Measurements from ENCODE around the gene SAP30BP. TPM values are rescaled to one million over a fixed set of nuclear protein-coding genes. Genes with fewer than 3 reads are reported as not detected.

Gene SAP30BP
- total and polyA plus RNA-seq, 2 donors (not counting 1 experiment from before 2014, with no cell fraction given), result 143 to 148 TPM

- no peaks in the 10 kb centered on the region for H3K27me3 Mint-ChIP-seq
- no peaks in the 10 kb centered on the region for H3K9me3 ChIP-seq (ENCODE audit: control extremely low read depth in 1 of 3, control insufficient read depth in 2 of 3, insufficient read depth in 1 of 3, low read length in 2 of 3)
- POLR2A ChIA-PET, result no interaction called here
- peaks cover 0 to 60% of the 10 kb centered on the region in 2 experiments for H3K36me3 ChIP-seq (replicated peaks in 1 of 2; ENCODE audit: control extremely low read depth in 1 of 2, control insufficient read depth in 1 of 2, extremely low read depth in 1 of 2, insufficient read depth in 2 of 2, low read length in 1 of 2)
- no peak overlapping the region for H3K4me3 Mint-ChIP-seq
- H3K9ac ChIP-seq (ENCODE audit: low read length), result no peak overlapping the region
- H2AFZ ChIP-seq (ENCODE audit: insufficient read depth, low read depth, low read length, poor library complexity, severe bottlenecking), result no peak overlapping the region
- DNase-seq (no peak), ATAC-seq (ENCODE audit: low read depth) (no peak)
- H3K4me3 ChIP-seq (ENCODE audit: control extremely low read depth in 1 of 5, extremely low read depth in 1 of 5, insufficient read depth in 1 of 5, low read depth in 2 of 5, low read length in 4 of 5), result no peak overlapping the region
- TF ChIP-seq EZH2 (IDR thresholded peaks at IDR 0.05; ENCODE audit: borderline replicate concordance, insufficient read depth, low read depth, low read length, poor library complexity, severe bottlenecking) (no peak), CTCF (IDR thresholded peaks at IDR 0.05) (no peak)
- no peak overlapping the region for H3K27ac Mint-ChIP-seq
- peaks cover 2% of the 10 kb centered on the region for H3K4me1 Mint-ChIP-seq
- no peak overlapping the region for H3K4me2 ChIP-seq (replicated peaks; ENCODE audit: low read depth, low read length, poor library complexity, severe bottlenecking)
- intact Hi-C loops (cut with micrococcal nuclease), result no loop called here
- no peaks in the 10 kb centered on the region for H3K79me2 ChIP-seq (ENCODE audit: control insufficient read depth, insufficient read depth, low read length)
- no peaks in the 10 kb centered on the region for H4K20me1 ChIP-seq (ENCODE audit: control insufficient read depth, insufficient read depth, low read length, poor library complexity, severe bottlenecking)
- no peak overlapping the region for H3K27ac ChIP-seq (ENCODE audit: low read length in 2 of 2)
- H3K4me1 ChIP-seq (ENCODE audit: control insufficient read depth in 2 of 2, insufficient read depth in 2 of 2, low read length in 2 of 2), result no peaks in the 10 kb centered on the region
- WGBS (ENCODE audit: insufficient coverage), result 95% methylated on average over 7 of the region's 9 CpGs
- CTCF ChIA-PET, result interaction anchor here (3.7 to 19.7 kb wide), 2 partner anchors 11 to 124 kb away, joined by 27 to 389 read pairs; partner anchors contain the start of gene SMIM5
- H3K9me3 Mint-ChIP-seq (ENCODE audit: insufficient read depth), result no peaks in the 10 kb centered on the region
- H3K27me3 ChIP-seq (replicated peaks in 1 of 4; ENCODE audit: control extremely low read depth in 1 of 4, control insufficient read depth in 3 of 4, insufficient read depth in 4 of 4, low read length in 3 of 4), result no peaks in the 10 kb centered on the region
Measured at GRCh38 chr17:75623386-75623785, 43.8 kb upstream of the SAP30BP start.

- CTCF ChIA-PET, result interaction anchor here (3.7 to 19.7 kb wide), 2 partner anchors 10 to 124 kb away, joined by 27 to 389 read pairs; partner anchors contain the start of gene SMIM5
- no peaks in the 10 kb centered on the region for H3K9me3 Mint-ChIP-seq (ENCODE audit: insufficient read depth)
- H4K20me1 ChIP-seq (ENCODE audit: control insufficient read depth, insufficient read depth, low read length, poor library complexity, severe bottlenecking), result no peaks in the 10 kb centered on the region
- no peak overlapping the region for H2AFZ ChIP-seq (ENCODE audit: insufficient read depth, low read depth, low read length, poor library complexity, severe bottlenecking)
- WGBS (ENCODE audit: insufficient coverage), result 90% methylated on average over 11 of the region's 12 CpGs
- no peak overlapping the region for H3K4me3 ChIP-seq (ENCODE audit: control extremely low read depth in 1 of 5, extremely low read depth in 1 of 5, insufficient read depth in 1 of 5, low read depth in 2 of 5, low read length in 4 of 5)
- no peak overlapping the region for H3K4me2 ChIP-seq (replicated peaks; ENCODE audit: low read depth, low read length, poor library complexity, severe bottlenecking)
- no peak overlapping the region for H3K27ac Mint-ChIP-seq
- H3K27ac ChIP-seq (ENCODE audit: low read length in 2 of 2), result no peak overlapping the region
- H3K4me1 ChIP-seq (ENCODE audit: control insufficient read depth in 2 of 2, insufficient read depth in 2 of 2, low read length in 2 of 2), result no peaks in the 10 kb centered on the region
- no peaks in the 10 kb centered on the region for H3K9me3 ChIP-seq (ENCODE audit: control extremely low read depth in 1 of 3, control insufficient read depth in 2 of 3, insufficient read depth in 1 of 3, low read length in 2 of 3)
- H3K79me2 ChIP-seq (ENCODE audit: control insufficient read depth, insufficient read depth, low read length), result no peaks in the 10 kb centered on the region
- no peak overlapping the region for H3K9ac ChIP-seq (ENCODE audit: low read length)
- intact Hi-C loops (cut with micrococcal nuclease), result no loop called here
- POLR2A ChIA-PET, result no interaction called here
- H3K36me3 ChIP-seq (replicated peaks in 1 of 2; ENCODE audit: control extremely low read depth in 1 of 2, control insufficient read depth in 1 of 2, extremely low read depth in 1 of 2, insufficient read depth in 2 of 2, low read length in 1 of 2), result peaks cover 0 to 59% of the 10 kb centered on the region in 2 experiments
- DNase-seq (no peak), ATAC-seq (ENCODE audit: low read depth) (no peak)
- H3K4me3 Mint-ChIP-seq, result no peak overlapping the region
- peaks cover 2% of the 10 kb centered on the region for H3K4me1 Mint-ChIP-seq
- TF ChIP-seq CTCF (IDR thresholded peaks at IDR 0.05) (no peak), EZH2 (IDR thresholded peaks at IDR 0.05; ENCODE audit: borderline replicate concordance, insufficient read depth, low read depth, low read length, poor library complexity, severe bottlenecking) (no peak)
- no peaks in the 10 kb centered on the region for H3K27me3 Mint-ChIP-seq
- no peaks in the 10 kb centered on the region for H3K27me3 ChIP-seq (replicated peaks in 1 of 4; ENCODE audit: control extremely low read depth in 1 of 4, control insufficient read depth in 3 of 4, insufficient read depth in 4 of 4, low read length in 3 of 4)
Measured at GRCh38 chr17:75624021-75624420, 43.1 kb upstream of the SAP30BP start.
